Endothelial cell of umbilical vein (primary cell): ENCODE results near the gene NEK8. TPM values are rescaled to one million over a fixed set of nuclear protein-coding genes. Genes with fewer than 3 reads are reported as not detected.

ENCODE experiments used
- BruUV-seq: library from RNA; stranded (reverse); fragments of 400-500 nt; replicated peaks from 2 replicates; lab custom pipeline; 2021; lab: Mats Ljungman, UMichigan
- CTCF ChIA-PET: fragments of 300-600, 350-600 bp; sonication (Branson Sonifier 250); formaldehyde crosslinking; loops from one replicate; lab custom pipeline; 2021; ENCODE audit warnings: antibody characterized with exemption, inconsistent platforms; lab: Charles Lee
- POLR2A ChIA-PET: fragments of 300-600, 350-600 bp; sonication (Branson Sonifier 250); formaldehyde crosslinking; loops from one replicate; lab custom pipeline; 2021; ENCODE audit warnings: antibody characterized with exemption, inconsistent platforms; lab: Charles Lee
- DNase-seq: peaks from one replicate; pipeline ENCODE4 v3.0.0-alpha.2; 2011; ENCODE audit warnings: low read depth, low spot score
- FAIRE-seq: peaks from 2 replicates; lab custom pipeline; 2011; peaks lifted over from hg19 to GRCh38; lab: Jason Lieb, UNC
- H2AFZ ChIP-seq: 2 replicates; pipeline ENCODE4 v1.6.0; 2012; ENCODE audit warnings: low read depth, low read length, control low read depth, inconsistent platforms
- H3K27ac ChIP-seq: 2 replicates; pipeline ENCODE4 v1.5.1; 2011; ENCODE audit warnings: low read depth, mild to moderate bottlenecking, control low read depth, low read length, moderate library complexity; ENCODE audit not compliant: insufficient read depth
- H3K27me3 ChIP-seq, 2 experiments: 2 replicates each; pipeline versions ENCODE4 v1.6.0 to v1.6.1; 2011; ENCODE audit warnings: low read length in 2 of 2, mixed read lengths in 1 of 2; ENCODE audit not compliant: control insufficient read depth in 2 of 2, insufficient read depth in 2 of 2
- H3K36me3 ChIP-seq, 2 experiments: 2 replicates in 1 of 2; 3 replicates in 1 of 2; pipeline ENCODE4 v1.5.1; 2011; ENCODE audit warnings: low read length in 2 of 2, mild to moderate bottlenecking in 1 of 2, moderate library complexity in 1 of 2; ENCODE audit not compliant: control insufficient read depth in 2 of 2, insufficient read depth in 2 of 2; ENCODE audit errors: extremely low read depth in 1 of 2
- H3K4me1 ChIP-seq: 3 replicates; pipeline ENCODE4 v1.5.1; 2011; ENCODE audit warnings: mild to moderate bottlenecking, low read length; ENCODE audit not compliant: control insufficient read depth, insufficient read depth; ENCODE audit errors: extremely low read depth
- H3K4me2 ChIP-seq: 2 replicates; pipeline ENCODE4 v1.6.1; 2011; ENCODE audit warnings: low read length, control low read depth, mixed read lengths; ENCODE audit not compliant: insufficient read depth
- H3K4me3 ChIP-seq, 3 experiments: fragments of 200-600 bp in 1 of 3; sonication (generic), shearing (Covaris generic) in 1 of 3; replicated peaks in 1 of 3; 2 replicates each; pipeline ENCODE4 v1.5.1; 2011 to 2016; ENCODE audit warnings: control low read depth in 3 of 3, low read length in 3 of 3, mild to moderate bottlenecking in 2 of 3, inconsistent platforms in 1 of 3, low read depth in 1 of 3, moderate library complexity in 1 of 3; ENCODE audit not compliant: insufficient read depth in 1 of 3
- H3K79me2 ChIP-seq: 2 replicates; pipeline ENCODE4 v1.6.0; 2012; ENCODE audit warnings: low read length, inconsistent platforms; ENCODE audit not compliant: control insufficient read depth, insufficient read depth
- H3K9ac ChIP-seq: replicated peaks from 2 replicates; pipeline ENCODE3; 2011; ENCODE audit warnings: low read length, control low read depth; ENCODE audit not compliant: insufficient read depth; ENCODE audit errors: extremely low read depth
- H3K9me1 ChIP-seq: replicated peaks from 3 replicates; pipeline ENCODE4 v1.6.0; 2011; ENCODE audit warnings: mild to moderate bottlenecking, low read length; ENCODE audit not compliant: control insufficient read depth, insufficient read depth; ENCODE audit errors: extremely low read depth
- H3K9me3 ChIP-seq: replicated peaks from 2 replicates; pipeline ENCODE4 v1.5.1; 2012; ENCODE audit warnings: low read length, inconsistent platforms; ENCODE audit not compliant: control insufficient read depth, insufficient read depth
- H4K20me1 ChIP-seq: replicated peaks from 2 replicates; pipeline ENCODE3; 2011; ENCODE audit warnings: mild to moderate bottlenecking, low read length; ENCODE audit not compliant: control insufficient read depth, insufficient read depth; ENCODE audit errors: extremely low read depth
- EZH2 ChIP-seq: IDR thresholded peaks from 2 replicates; pipeline ENCODE4 v1.6.1; 2012; ENCODE audit warnings: borderline replicate concordance, low read depth, mild to moderate bottlenecking, moderate library complexity, low read length, inconsistent platforms; ENCODE audit not compliant: severe bottlenecking
- GATA2 ChIP-seq: IDR thresholded peaks from 2 replicates; pipeline ENCODE4 v1.7.0; 2011; ENCODE audit warnings: low read depth, mild to moderate bottlenecking, moderate library complexity, mixed read lengths, low read length; ENCODE audit not compliant: insufficient read length, insufficient read depth
- dilution Hi-C: fragments of 300-500 bp; cut with MboI; formaldehyde crosslinking; loops from one replicate; pipeline ENCODE4 v1.15.0; 2019; ENCODE audit warnings: low sequenced_read_pairs; ENCODE audit not compliant: extremely low pct_ligation_motif_present
- intact Hi-C: fragments of 100-400 bp; cut with micrococcal nuclease; formaldehyde crosslinking; loops from one replicate; pipeline ENCODE4 v1.10.0; 2022
- polyA plus RNA-seq, 4 experiments: library from polyadenylated mRNA; depleted of rRNA in 3 of 4; stranded (reverse) in 3 of 4; unstranded in 1 of 4; fragments of >200 nt; gene quantifications; 2 replicates each; pipeline versions ENCODE4 v1.2.1 to v1.2.3, GENCODE V29; 2011 to 2012; ENCODE audit warnings: missing spikeins in 1 of 4
- total RNA-seq: library from RNA; stranded (reverse); gene quantifications from 2 replicates; pipeline ENCODE4 v1.2.3, GENCODE V29; 2021
- TF ChIP-seq, protein P1 (sequence below), 2 donors: IDR thresholded peaks; 1 replicate in 1 of 2; 2 replicates in 1 of 2; pipeline ENCODE4 v1.5.1; 2011; ENCODE audit warnings: low read length in 2 of 2, mild to moderate bottlenecking in 2 of 2, moderate library complexity in 2 of 2, control low read depth in 1 of 2, inconsistent platforms in 1 of 2, low read depth in 1 of 2; ENCODE audit not compliant: insufficient read depth in 1 of 2; ENCODE audit errors: extremely low read depth in 1 of 2

Gene NEK8
- total and polyA plus RNA-seq, 2 donors (not counting 3 experiments of a cell fraction or from before 2014, with no cell fraction given), result 3.1 to 3.2 TPM

- peaks cover 28% of the 10 kb centered on the region for H3K4me1 ChIP-seq
- dilution Hi-C loops, result no loop called here
- H3K9me3 ChIP-seq, result no peaks in the 10 kb centered on the region
- no peaks in the 10 kb centered on the region for H3K9me1 ChIP-seq
- no peaks in the 10 kb centered on the region for H4K20me1 ChIP-seq
- H3K27ac ChIP-seq, result peak overlapping the region; percentile 86
- FAIRE-seq (peak; percentile 72), DNase-seq (peak; percentile 51)
- H3K27me3 ChIP-seq, result no peaks in the 10 kb centered on the region
- peak overlapping the region; percentile 84 for H3K4me2 ChIP-seq
- peak overlapping the region; percentile 91 for H3K9ac ChIP-seq
- peak overlapping the region; percentile 77 to 94 (median 86) for H3K4me3 ChIP-seq
- ChIA-PET CTCF (interaction anchor here (2.9 to 16.6 kb wide), 2 partner anchors 15 to 19 kb away, joined by 15 to 602 read pairs; partner anchors contain the start of genes NEK8 and TLCD1), POLR2A (interaction anchor here (1.0 to 6.3 kb wide), 4 partner anchors 15 to 25 kb away, joined by 3 to 45 read pairs (median 5); partner anchors contain the start of genes NEK8, RPL23A and TLCD1)
- H3K79me2 ChIP-seq, result peaks cover 31% of the 10 kb centered on the region
- intact Hi-C loops, result no loop called here
- peaks cover 4 to 19% of the 10 kb centered on the region in 2 experiments for H3K36me3 ChIP-seq
- peak overlapping the region; percentile 1 for H2AFZ ChIP-seq
- TSS peak; percentile 56 for BruUV-seq
- TF ChIP-seq GATA2, result no peak
- TF ChIP-seq, protein P1, sequence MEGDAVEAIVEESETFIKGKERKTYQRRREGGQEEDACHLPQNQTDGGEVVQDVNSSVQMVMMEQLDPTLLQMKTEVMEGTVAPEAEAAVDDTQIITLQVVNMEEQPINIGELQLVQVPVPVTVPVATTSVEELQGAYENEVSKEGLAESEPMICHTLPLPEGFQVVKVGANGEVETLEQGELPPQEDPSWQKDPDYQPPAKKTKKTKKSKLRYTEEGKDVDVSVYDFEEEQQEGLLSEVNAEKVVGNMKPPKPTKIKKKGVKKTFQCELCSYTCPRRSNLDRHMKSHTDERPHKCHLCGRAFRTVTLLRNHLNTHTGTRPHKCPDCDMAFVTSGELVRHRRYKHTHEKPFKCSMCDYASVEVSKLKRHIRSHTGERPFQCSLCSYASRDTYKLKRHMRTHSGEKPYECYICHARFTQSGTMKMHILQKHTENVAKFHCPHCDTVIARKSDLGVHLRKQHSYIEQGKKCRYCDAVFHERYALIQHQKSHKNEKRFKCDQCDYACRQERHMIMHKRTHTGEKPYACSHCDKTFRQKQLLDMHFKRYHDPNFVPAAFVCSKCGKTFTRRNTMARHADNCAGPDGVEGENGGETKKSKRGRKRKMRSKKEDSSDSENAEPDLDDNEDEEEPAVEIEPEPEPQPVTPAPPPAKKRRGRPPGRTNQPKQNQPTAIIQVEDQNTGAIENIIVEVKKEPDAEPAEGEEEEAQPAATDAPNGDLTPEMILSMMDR (IDR thresholded peaks at IDR 0.05; ENCODE audit: extremely low read depth in 1 of 2, insufficient read depth in 1 of 2, low read depth in 1 of 2, low read length in 2 of 2), result no peak
- TF ChIP-seq EZH2, result no peak
These were observed 15.8 kb downstream of the NEK8 start for GRCh38 chr17:28744104-28744971.
